Measurements from ENCODE around the gene GRK5.

The GRK5 gene

GRCh38 chr10:119323085-119324016, 116.0 kb downstream of the GRK5 start:
- DNase-seq: no peak

GRCh38 chr10:119325131-119325530, 117.8 kb downstream of the GRK5 start:
- DNase-seq: no peak

GRCh38 chr10:119326167-119326566, 118.8 kb downstream of the GRK5 start:
- no peak for DNase-seq

DNA sequence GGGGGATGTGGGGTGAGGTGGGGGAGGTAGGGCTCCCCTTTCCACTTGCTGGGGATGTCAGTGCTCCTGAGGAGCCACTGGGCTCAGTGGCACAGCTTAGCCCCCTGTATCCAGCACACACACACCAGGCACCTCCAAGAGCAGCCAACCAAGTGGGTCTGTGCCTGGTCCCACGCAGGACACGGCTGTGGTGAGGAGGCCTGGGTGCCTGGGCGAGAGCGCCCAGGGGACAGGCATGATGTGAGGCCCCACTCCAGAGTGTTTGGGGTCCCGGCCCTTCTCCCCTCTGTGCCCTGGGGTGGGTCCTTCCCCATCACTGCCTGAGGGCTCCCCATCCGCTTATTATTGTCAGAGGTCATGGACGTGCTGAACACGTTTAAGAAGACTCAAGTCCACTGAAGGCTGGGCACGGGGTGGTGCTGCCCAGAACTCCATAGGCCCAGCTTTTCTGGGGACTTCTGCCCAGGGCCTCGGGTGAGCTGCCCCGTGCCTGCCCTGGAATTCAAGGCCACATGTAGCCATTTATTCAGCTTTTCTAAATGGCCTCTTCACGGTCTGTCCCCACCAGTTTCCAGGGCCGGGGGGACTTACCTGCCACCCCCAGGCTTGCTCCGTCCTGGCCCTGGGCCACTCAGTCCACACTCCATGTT, 119.8 kb downstream of the GRK5 start:
- no peak for DNase-seq

DNA sequence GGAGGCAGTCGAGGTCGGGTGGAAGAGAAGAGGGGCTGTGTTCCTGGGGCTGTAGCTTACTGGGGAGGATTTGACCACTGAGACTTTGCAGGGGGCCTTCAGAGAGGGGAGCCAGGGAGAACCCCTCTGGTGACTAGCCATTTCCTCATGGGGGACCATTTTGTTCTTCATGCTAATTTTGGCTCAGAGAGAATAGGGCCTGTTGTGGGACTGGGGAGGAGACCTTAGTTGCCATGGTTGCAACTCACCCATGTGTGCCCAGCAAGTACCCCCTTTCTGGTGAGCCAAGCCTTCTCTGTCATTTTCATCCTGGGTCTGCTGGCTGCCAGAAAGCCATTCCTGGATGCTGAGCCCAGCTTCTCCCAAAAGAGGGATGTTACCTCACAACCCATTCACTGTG, 120.9 kb downstream of the GRK5 start:
- DNase-seq: no peak

- DNase-seq: no peak
These were observed 123.0 kb downstream of the GRK5 start for GRCh38 chr10:119330342-119330741.

DNA sequence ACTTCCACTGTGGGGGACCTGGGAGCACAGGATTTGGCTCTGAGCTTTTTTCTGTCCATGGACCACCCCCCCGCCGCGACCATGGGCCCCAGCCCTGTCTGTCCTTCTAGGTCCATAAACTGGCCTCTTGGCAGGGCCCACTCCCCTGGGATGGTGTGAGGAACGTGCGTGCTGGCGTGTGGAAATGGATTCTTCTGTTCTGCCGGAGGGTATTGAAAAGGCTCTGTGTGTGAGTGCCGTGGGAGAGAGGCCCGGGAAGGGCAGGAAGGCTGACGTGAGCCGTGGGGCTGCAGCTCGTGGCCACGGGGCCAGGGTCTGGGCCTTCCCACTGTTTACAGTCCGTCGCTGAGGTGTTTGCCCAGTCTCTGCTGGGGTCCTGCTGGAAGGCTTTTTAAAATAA, 123.7 kb downstream of the GRK5 start:
- DNase-seq: no peak

DNA sequence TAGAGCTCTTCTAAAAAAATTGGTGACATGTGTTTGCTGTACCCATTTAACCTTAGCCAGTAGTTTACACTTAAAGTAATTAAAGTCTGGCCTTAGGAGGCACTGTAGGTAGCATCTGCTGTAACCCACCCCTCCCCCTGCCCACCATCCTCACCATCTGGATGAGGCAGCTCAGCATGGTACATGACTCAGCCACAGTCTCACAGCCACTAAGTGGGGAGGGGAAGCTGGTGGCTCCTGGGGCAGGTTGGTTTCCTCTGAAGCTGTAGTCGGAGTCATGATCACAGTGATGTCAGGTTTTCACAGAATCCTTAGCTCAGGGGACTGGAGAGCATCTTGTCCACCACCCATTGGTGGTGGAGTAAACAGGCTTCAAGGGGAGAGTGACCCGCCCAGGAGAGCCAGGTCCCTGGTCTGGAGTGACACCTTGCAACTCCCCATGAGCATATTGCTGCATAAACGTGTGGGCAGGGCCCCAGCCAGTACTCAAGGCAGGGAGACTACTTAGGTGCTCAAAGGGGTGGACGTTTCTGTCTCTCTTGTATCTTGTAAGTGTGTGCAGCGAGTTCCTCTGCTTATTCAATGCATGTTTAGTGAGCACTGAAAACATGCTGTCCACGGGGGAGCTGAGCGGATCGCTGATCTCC, 125.9 kb downstream of the GRK5 start:
- DNase-seq: peak; percentile 48

DNA sequence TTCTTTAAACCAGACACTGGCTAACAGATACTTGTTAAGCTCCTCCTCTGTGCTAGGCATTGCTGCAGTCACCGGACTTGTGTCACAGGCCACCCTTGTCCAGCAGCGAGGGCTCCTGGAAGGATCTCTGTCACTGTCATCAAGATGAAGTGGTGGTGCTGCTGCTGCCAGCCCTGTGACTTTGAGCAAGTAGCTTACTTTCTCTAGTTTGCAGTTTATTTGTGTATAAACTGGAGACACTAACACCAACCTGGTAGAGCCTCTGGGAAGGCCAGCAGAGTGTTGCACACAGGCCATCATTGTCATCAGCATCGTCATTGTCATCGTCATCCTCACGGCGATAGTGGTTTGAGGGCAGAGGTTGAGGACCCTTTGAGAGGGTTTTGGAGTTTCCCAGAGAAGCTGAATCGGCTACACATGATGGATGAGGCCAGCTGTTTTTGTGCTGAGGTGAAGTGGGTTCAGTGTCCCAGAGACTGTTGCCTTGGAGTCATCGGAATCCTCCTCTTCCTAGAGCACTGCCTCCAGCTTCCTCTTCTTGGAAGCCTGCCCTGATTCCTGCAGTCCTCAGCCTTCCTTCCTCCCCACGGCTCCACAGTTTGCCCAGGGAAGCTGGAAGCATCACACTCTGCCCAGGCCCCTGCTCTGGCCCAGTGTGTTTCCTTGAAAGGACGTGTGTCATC, 128.4 kb downstream of the GRK5 start:
- DNase-seq: no peak

DNA sequence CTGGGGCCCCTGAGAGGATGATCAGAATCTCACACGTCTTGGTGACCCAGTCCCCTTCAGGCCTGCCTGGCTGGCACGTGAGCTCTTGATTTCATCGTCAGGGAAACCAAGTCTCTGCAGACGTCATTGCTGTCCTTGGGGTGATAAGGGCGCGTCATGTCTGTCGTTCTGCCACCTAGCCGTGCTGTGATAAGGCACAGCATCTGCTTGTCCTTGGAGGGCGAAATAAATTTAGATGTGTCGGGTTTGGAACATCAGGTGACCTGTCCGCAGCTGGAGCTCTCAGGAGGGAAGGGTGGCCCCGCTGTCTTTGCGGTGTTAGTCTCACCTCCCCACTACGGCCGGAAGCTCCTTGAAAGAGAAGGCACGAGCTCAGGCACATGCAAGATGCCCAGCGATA, 129.2 kb downstream of the GRK5 start:
- DNase-seq: no peak

- no peak for DNase-seq
These were observed 129.9 kb downstream of the GRK5 start for GRCh38 chr10:119337223-119337622.

- DNase-seq: no peak
These were observed 130.5 kb downstream of the GRK5 start for GRCh38 chr10:119337796-119338432.

- no peak for DNase-seq
These were observed 131.7 kb downstream of the GRK5 start for GRCh38 chr10:119339109-119339508.

DNA sequence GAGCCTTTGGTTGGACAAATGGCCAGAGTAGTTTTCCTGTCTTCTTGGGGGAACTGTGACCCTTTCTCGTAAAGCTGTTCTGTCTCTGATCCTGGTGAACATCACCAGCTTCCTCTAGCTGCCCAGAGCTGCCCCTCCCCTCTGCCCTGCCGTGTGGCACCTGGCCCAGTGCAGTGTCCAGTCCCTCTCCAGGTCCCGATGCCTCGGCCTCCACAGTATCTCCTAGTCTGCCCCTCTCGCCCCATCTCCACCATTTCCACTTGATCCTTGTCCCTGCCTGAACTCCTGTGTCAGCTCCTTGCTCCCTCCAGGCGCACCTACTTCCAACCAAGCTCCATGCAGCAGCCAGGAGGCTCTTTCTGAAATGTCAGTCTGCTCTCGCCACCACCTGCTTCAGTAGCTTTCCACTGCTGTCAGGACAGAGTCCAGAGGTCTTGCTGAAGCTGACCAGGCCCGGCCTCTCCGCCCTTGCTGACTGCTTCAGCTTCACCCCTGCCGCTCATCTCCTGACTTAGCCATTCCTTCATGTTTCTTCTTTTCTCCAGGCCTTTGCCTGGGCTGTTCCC, 133.6 kb downstream of the GRK5 start:
- no peak for DNase-seq

- peak; percentile 28 for DNase-seq
These were observed 134.3 kb downstream of the GRK5 start for GRCh38 chr10:119341459-119342301.

- DNase-seq: no peak
These were observed 135.0 kb downstream of the GRK5 start for GRCh38 chr10:119342335-119342734.

GRCh38 chr10:119343011-119343601, 135.7 kb downstream of the GRK5 start:
- DNase-seq: no peak

DNA sequence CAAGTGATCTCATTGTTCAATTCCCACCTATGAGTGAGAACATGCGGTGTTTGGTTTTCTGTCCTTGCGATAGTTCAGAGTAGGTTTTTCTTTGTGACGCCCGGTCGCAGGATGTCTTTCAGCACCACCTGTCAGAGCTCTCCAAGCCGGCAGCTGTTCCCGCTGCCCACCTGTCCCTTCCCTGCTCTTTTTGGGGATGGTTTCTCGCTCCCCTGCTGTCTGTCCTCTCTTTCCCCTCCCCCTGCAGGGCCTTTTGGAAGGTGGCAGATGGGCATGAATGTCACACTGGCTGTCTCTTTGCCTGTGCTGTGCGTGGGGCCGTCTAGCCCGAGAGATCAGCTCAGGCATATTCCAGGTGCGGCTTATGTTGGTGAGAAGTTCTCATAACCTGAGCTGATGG, 137.0 kb downstream of the GRK5 start:
- DNase-seq: no peak

DNA sequence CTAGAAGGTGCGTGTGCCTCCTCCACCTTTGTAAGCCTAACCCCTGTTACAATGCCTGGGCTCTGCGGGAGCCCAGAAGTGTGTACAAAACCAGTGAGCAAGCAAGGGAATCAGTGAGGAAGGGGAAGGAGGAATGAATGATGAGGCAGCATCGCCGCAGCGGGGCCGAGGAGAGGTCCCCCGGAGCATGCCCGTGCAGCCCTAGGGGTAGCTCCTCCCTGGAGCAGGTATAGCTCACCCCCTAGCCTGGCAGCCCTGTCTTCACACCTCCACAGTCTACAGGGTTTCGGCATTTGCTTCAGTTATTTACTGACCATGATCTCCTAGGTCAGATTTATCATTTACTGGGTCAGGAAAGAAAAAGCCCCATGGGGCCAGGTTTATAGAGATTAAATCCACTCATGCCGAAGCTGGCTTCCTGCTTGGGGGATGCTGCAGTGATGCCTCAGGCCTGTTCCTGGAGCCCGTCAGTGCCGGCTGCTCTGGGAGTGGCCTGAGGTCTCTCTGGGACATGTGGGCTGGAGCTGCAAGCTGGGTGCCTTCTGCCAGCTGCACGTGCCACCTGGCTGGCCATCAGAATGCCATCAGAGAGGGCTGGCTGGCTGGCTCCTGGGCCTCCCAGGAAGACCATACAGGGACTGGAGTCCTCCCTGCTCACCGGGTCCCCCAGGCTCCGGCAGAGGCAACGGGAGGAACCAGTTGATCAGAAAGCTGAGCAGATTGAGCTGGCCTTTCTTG, 138.9 kb downstream of the GRK5 start:
- DNase-seq: no peak
